ENCODE results near the gene RNU6-9.

DNA sequence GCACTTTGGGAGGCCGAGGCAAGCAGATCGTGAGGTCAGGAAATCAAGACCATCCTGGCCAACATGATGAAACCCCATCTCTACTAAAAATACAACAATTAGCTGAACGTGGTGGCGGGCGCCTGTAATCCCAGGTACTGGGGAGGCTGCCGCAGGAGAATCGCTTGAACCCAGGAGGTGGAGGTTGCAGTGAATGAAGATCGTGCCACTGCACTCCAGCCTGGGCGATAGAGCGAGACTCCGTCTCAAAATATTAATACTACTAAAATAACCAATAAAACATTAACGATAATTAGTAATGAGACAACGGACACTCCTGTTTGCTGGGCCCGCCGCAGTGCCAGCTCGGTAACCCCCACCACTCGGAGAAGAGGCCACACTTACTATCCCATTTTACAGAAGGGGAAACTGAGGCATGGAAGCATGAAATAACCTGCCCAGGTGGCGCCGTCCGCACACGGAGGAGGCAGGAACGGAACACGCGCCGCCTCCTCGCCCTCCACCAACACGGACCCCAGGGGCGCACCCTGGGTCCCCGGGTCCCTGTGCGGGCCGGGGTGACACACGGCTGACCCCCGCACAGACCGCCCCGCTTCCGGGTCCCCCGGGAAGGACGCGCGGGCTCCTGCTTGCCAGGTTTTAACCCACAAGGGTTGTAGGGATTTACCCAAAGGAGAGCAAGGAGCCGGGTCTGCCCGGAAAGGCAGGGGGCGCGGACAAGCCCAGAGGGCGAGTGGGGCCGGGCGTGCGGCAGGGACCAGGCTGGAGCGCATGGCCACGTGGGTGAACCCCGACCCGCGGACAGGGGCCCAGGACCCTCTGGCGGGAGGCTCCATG lies 18.1 kb downstream of the RNU6-9 start:
- TF ChIP-seq, protein P1, sequence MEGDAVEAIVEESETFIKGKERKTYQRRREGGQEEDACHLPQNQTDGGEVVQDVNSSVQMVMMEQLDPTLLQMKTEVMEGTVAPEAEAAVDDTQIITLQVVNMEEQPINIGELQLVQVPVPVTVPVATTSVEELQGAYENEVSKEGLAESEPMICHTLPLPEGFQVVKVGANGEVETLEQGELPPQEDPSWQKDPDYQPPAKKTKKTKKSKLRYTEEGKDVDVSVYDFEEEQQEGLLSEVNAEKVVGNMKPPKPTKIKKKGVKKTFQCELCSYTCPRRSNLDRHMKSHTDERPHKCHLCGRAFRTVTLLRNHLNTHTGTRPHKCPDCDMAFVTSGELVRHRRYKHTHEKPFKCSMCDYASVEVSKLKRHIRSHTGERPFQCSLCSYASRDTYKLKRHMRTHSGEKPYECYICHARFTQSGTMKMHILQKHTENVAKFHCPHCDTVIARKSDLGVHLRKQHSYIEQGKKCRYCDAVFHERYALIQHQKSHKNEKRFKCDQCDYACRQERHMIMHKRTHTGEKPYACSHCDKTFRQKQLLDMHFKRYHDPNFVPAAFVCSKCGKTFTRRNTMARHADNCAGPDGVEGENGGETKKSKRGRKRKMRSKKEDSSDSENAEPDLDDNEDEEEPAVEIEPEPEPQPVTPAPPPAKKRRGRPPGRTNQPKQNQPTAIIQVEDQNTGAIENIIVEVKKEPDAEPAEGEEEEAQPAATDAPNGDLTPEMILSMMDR (IDR thresholded peaks at IDR 0.05): no peak
- TF ChIP-seq EZH2phosphoT487 (IDR thresholded peaks at IDR 0.05): no peak
